ENCODE data around the gene ITCH.

DNA sequence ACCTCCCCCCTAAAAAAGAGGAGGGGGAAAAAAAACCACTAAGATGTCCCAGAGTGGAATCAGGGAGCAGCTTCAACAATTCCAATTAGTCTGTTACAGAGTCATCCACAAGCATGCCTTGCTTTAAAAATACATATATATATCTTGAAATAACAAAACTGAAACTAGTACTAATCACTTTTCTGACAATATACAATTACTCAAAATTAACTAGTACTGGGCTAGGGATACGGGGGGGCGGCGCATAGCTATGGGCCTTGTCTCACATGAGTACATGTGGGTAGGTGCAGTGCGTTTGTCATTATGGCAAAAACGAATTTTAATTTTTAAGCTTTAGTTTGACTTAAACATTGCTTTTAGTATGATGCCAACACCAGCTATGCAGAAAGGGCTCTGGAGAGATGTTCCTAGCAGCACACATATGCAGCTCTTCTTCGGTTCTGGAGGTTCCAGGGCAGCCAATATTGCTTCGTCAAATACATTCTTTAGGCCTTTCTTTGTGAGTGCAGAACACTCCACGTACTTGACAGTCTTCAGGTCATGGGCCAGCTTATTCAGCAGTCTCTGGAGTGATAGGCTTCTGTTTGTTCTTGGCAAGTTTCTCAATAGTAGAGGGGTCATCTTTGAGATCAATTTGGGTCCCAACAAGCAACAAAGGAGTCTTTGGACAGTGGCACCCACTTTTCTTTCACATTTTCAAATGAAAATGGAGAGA is 38.8 kb downstream of the ITCH start:
- TF ChIP-seq POLR2AphosphoS5 (IDR thresholded peaks at IDR 0.05; ENCODE audit: borderline replicate concordance, low read depth, low read length) (no peak), EZH2 (IDR thresholded peaks at IDR 0.05) (no peak), FOXP2 (optimal IDR thresholded peaks at IDR 0.05; ENCODE audit: control extremely low read depth, extremely low read length, insufficient read depth) (no peak)

Measured in SK-N-MC (cell line).